Right lung (tissue), 5 donors: ENCODE data around the gene ARRB1. TPM values are rescaled to one million over a fixed set of nuclear protein-coding genes. Genes with fewer than 3 reads are reported as not detected.
"Not testable (repeated sequence)": the region's sequence is repeated elsewhere in the genome, so short reads cannot be mapped to it uniquely, and the experiment has no call there.

Experiments
- DNase-seq, 2 donors: peaks; one replicate each; pipeline ENCODE4 v3.0.0-alpha.2; 2013
- polyA plus RNA-seq, 5 donors: library from polyadenylated mRNA; unstranded; fragments of 120-200 nt; gene quantifications; one replicate each; pipeline versions ENCODE4 v1.2.1 to v1.2.3, GENCODE V29; 2013; ENCODE audit warnings: inconsistent platforms in 1 of 5, low replicate concordance in 1 of 5; ENCODE audit not compliant: insufficient read length in 5 of 5, insufficient read depth in 1 of 5

The ARRB1 gene
- polyA plus RNA-seq, 5 donors = 40.5 to 62.8 (median 54.8) TPM

- no peak for DNase-seq
Observed at GRCh38 chr11:75344761-75345454, 6.6 kb downstream of the ARRB1 start.

- no peak for DNase-seq
Observed at GRCh38 chr11:75344186-75344585, 7.3 kb downstream of the ARRB1 start.

GRCh38 chr11:75342966-75343870 is 8.2 kb downstream of the ARRB1 start:
- peak; percentile 72 to 75 for DNase-seq

- peak in 1 of 2 donors; percentile 48 for DNase-seq
Observed at GRCh38 chr11:75342231-75342918, 9.1 kb downstream of the ARRB1 start.

GRCh38 chr11:75341612-75342011 is 9.8 kb downstream of the ARRB1 start:
- no peak for DNase-seq

GRCh38 chr11:75339685-75340409 is 11.6 kb downstream of the ARRB1 start:
- no peak for DNase-seq

- no peak for DNase-seq
Observed at GRCh38 chr11:75338516-75339208, 12.8 kb downstream of the ARRB1 start.

- DNase-seq = no peak
Observed at GRCh38 chr11:75337195-75337654, 14.2 kb downstream of the ARRB1 start.

GRCh38 chr11:75334976-75335375 is 16.5 kb downstream of the ARRB1 start:
- DNase-seq = no peak

GRCh38 chr11:75334402-75334891 is 17.0 kb downstream of the ARRB1 start:
- DNase-seq = no peak

GRCh38 chr11:75333807-75334140 is 17.7 kb downstream of the ARRB1 start:
- no peak for DNase-seq

- DNase-seq = no peak
Observed at GRCh38 chr11:75333022-75333806, 18.2 kb downstream of the ARRB1 start.

GRCh38 chr11:75331761-75332160 is 19.7 kb downstream of the ARRB1 start:
- DNase-seq = not testable (repeated sequence)

GRCh38 chr11:75331304-75331703 is 20.2 kb downstream of the ARRB1 start:
- DNase-seq = not testable (repeated sequence)

GRCh38 chr11:75330886-75331285 is 20.6 kb downstream of the ARRB1 start:
- not testable (repeated sequence) for DNase-seq

- no peak for DNase-seq
Observed at GRCh38 chr11:75330291-75330690, 21.2 kb downstream of the ARRB1 start.

GRCh38 chr11:75328426-75329277 is 22.8 kb downstream of the ARRB1 start:
- peak; percentile 75 to 80 for DNase-seq

- no peak for DNase-seq
Observed at GRCh38 chr11:75326439-75326810, 25.0 kb downstream of the ARRB1 start.
